A673 (cell line): ENCODE results near the gene FAR1. TPM values are rescaled to one million over a fixed set of nuclear protein-coding genes. Genes with fewer than 3 reads are reported as not detected.

Experiments used
- BruUV-seq: library from RNA; stranded (reverse); fragments of 400-500 nt; replicated peaks from 2 replicates; lab custom pipeline; 2021; lab: Mats Ljungman, UMichigan
- CTCF ChIA-PET: fragments of 300-600 bp; sonication (Branson Sonifier 250); formaldehyde crosslinking; loops from one replicate; lab custom pipeline; 2022; ENCODE audit warnings: antibody characterized with exemption; lab: Charles Lee
- POLR2A ChIA-PET: fragments of 300-600 bp; sonication (Branson Sonifier 250); formaldehyde crosslinking; loops from one replicate; lab custom pipeline; 2022; ENCODE audit warnings: antibody characterized with exemption; ENCODE audit not compliant: low non-redundant PET; lab: Charles Lee
- DNase-seq: peaks from one replicate; pipeline ENCODE4 v3.0.0-alpha.2; 2015; ENCODE audit warnings: low spot score
- H3K27ac ChIP-seq: fragments of 200-600 bp; sonication (generic); 2 replicates; pipeline ENCODE4 v1.5.1; 2016; ENCODE audit warnings: mixed run types, low read depth, mild to moderate bottlenecking, mixed read lengths, antibody characterized with exemption, low read length; ENCODE audit not compliant: poor library complexity, severe bottlenecking
- H3K27me3 ChIP-seq: fragments of 200-600 bp; sonication (generic); replicated peaks from 2 replicates; pipeline ENCODE4 v1.6.1; 2017; ENCODE audit warnings: mixed run types, low read depth, mild to moderate bottlenecking, mixed read lengths, antibody characterized with exemption, low read length; ENCODE audit not compliant: insufficient read depth, poor library complexity
- H3K36me3 ChIP-seq: fragments of 200-600 bp; sonication (generic); 2 replicates; pipeline ENCODE4 v1.6.1; 2016; ENCODE audit warnings: mixed run types, mild to moderate bottlenecking, mixed read lengths, antibody characterized with exemption, low read length; ENCODE audit not compliant: insufficient read depth, poor library complexity, severe bottlenecking
- H3K4me1 ChIP-seq: fragments of 200-600 bp; sonication (generic); 2 replicates; pipeline ENCODE4 v1.6.1; 2017; ENCODE audit warnings: mixed run types, mild to moderate bottlenecking, mixed read lengths, antibody characterized with exemption, low read length; ENCODE audit not compliant: insufficient read depth, poor library complexity, severe bottlenecking
- H3K4me3 ChIP-seq: fragments of 200-600 bp; sonication (generic); 2 replicates; pipeline ENCODE4 v1.5.1; 2016; ENCODE audit warnings: low read depth, mixed run types, mild to moderate bottlenecking, mixed read lengths, low read length; ENCODE audit not compliant: poor library complexity, severe bottlenecking
- H3K9me3 ChIP-seq: fragments of 200-600 bp; sonication (generic); 2 replicates; pipeline ENCODE4 v1.6.1; 2016; ENCODE audit warnings: mixed run types, low read depth, mild to moderate bottlenecking, mixed read lengths, antibody characterized with exemption, low read length; ENCODE audit not compliant: poor library complexity, severe bottlenecking
- EZH2 ChIP-seq: fragments of 200-600 bp; sonication (generic); IDR thresholded peaks from 2 replicates; pipeline ENCODE4 v1.6.1; 2017; ENCODE audit warnings: borderline replicate concordance, low read depth, mild to moderate bottlenecking, mixed read lengths, antibody characterized with exemption, low read length; ENCODE audit not compliant: poor library complexity, severe bottlenecking
- intact Hi-C: fragments of 100-400 bp; cut with micrococcal nuclease; formaldehyde crosslinking; loops from one replicate; pipeline ENCODE4 v1.10.0; 2022; ENCODE audit not compliant: unreplicated experiment
- total RNA-seq: library from RNA; stranded (reverse); gene quantifications from 2 replicates; pipeline ENCODE4 v1.2.3, GENCODE V29; 2021
- TF ChIP-seq, protein P1 (sequence below): fragments of 300-800, 200-600 bp; sonication (generic); conservative IDR thresholded peaks from 2 replicates; pipeline ENCODE4 v1.5.1; 2017; ENCODE audit warnings: low read depth, mild to moderate bottlenecking, antibody characterized with exemption, low read length, moderate library complexity, mixed read lengths

The FAR1 gene
- total RNA-seq, 1 experiment from 2014 or later, result 66.6 TPM

DNA sequence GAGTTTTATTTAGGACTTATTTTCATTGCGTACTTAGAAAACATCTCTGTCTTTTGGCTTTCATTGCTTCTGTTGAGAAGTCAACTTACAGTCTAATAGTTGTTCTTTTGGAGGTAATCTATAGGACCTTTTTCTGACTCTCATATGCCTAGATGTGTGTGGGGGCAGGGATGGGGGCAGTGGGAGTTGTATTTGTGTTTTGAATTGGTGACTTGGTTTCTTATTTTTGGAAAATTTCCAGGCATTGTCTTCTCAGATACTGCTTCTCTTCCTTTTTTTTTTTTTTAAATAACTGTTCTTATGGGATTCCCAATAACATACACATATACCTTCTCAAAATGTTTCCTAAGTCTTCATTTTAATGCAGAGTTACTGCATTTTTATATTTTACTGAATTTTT lies 58.0 kb downstream of the FAR1 start:
- no TSS peak for BruUV-seq
- intact Hi-C loops, result no loop called here
- no peak overlapping the region for H3K4me3 ChIP-seq
- H3K27me3 ChIP-seq, result no peaks in the 10 kb centered on the region
- H3K27ac ChIP-seq, result no peak overlapping the region
- no peaks in the 10 kb centered on the region for H3K9me3 ChIP-seq
- POLR2A ChIA-PET, result no interaction called here
- CTCF ChIA-PET, result no interaction called here
- TF ChIP-seq EZH2, result no peak
- TF ChIP-seq, protein P1, sequence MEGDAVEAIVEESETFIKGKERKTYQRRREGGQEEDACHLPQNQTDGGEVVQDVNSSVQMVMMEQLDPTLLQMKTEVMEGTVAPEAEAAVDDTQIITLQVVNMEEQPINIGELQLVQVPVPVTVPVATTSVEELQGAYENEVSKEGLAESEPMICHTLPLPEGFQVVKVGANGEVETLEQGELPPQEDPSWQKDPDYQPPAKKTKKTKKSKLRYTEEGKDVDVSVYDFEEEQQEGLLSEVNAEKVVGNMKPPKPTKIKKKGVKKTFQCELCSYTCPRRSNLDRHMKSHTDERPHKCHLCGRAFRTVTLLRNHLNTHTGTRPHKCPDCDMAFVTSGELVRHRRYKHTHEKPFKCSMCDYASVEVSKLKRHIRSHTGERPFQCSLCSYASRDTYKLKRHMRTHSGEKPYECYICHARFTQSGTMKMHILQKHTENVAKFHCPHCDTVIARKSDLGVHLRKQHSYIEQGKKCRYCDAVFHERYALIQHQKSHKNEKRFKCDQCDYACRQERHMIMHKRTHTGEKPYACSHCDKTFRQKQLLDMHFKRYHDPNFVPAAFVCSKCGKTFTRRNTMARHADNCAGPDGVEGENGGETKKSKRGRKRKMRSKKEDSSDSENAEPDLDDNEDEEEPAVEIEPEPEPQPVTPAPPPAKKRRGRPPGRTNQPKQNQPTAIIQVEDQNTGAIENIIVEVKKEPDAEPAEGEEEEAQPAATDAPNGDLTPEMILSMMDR, result no peak
- no peaks in the 10 kb centered on the region for H3K4me1 ChIP-seq
- peaks cover 47% of the 10 kb centered on the region for H3K36me3 ChIP-seq
- DNase-seq, result no peak

DNA sequence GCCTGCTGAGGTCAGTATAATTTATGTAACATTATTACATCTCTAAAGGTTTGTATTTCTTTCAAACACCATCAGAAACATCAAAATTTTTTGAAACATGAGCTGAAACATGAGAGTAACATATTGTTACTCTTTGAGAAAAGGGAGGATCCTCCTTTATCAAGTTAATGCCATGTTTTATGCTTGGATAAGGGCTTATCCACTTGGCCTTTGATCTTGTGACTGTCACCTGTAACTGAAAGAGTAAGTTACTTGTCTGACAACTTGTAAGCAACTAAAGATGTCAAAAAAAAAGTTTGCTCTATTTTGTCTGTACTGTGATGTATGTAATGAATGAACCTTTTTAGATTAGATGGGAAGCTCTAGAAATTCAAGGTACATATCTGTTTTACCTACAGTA lies 59.6 kb downstream of the FAR1 start:
- Histone ChIP-seq H3K27ac (no peak overlapping the region), H3K36me3 (peaks cover 34% of the 10 kb centered on the region), H3K27me3 (no peaks in the 10 kb centered on the region), H3K4me3 (no peak overlapping the region), H3K9me3 (no peaks in the 10 kb centered on the region), H3K4me1 (no peaks in the 10 kb centered on the region)
- ChIA-PET CTCF (no interaction called here), POLR2A (no interaction called here)
- DNase-seq, result no peak
- TF ChIP-seq, protein P1, result no peak
- TF ChIP-seq EZH2, result no peak
- no TSS peak for BruUV-seq
- intact Hi-C loops, result no loop called here

DNA sequence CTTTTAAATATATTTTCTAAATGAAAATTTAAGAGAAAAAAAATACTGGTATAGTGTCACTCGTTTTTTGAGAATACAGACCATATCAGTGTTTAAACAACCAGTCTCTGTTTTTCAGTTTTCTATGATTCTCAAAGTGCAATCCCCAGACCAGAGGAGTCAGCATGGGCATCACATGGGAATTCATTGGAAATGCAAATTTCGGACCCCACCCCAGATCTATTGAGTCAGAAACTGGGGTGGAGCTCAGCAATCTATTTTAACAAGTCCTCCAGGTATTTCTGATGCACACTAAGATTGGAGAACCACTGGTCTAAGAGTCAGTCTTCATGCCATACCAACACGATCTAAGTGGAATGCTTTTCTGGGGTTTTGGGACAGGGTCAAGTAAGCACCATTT lies 66.1 kb downstream of the FAR1 start:
- no TSS peak for BruUV-seq
- ChIA-PET POLR2A (no interaction called here), CTCF (no interaction called here)
- Histone ChIP-seq H3K9me3 (no peaks in the 10 kb centered on the region), H3K4me3 (no peak overlapping the region), H3K27ac (no peak overlapping the region), H3K27me3 (no peaks in the 10 kb centered on the region), H3K36me3 (peaks cover 3% of the 10 kb centered on the region), H3K4me1 (no peaks in the 10 kb centered on the region)
- no peak for DNase-seq
- intact Hi-C loops, result no loop called here
- TF ChIP-seq, protein P1, result no peak
- TF ChIP-seq EZH2, result no peak
